PFSK-1 (cell line): ENCODE results near the gene KIAA1549.

ENCODE experiments used
- FOXP2 ChIP-seq: optimal IDR thresholded peaks from 2 replicates; pipeline ENCODE3; 2011; ENCODE audit warnings: borderline replicate concordance, control low read depth, inconsistent platforms; ENCODE audit not compliant: insufficient read depth; ENCODE audit errors: extremely low read length, extremely low read depth
- POLR2AphosphoS5 ChIP-seq: IDR thresholded peaks from 2 replicates; pipeline ENCODE4 v1.6.1; 2012; ENCODE audit warnings: low read depth, mild to moderate bottlenecking, control low read depth, low read length, moderate library complexity
- SIN3A ChIP-seq: IDR thresholded peaks from 2 replicates; pipeline ENCODE4 v1.6.1; 2012; ENCODE audit warnings: mild to moderate bottlenecking, low read length, moderate library complexity, borderline replicate concordance; ENCODE audit not compliant: insufficient read depth
- TAF1 ChIP-seq: IDR thresholded peaks from 2 replicates; pipeline ENCODE4 v1.6.1; 2012; ENCODE audit warnings: low read length, control low read depth, borderline replicate concordance; ENCODE audit not compliant: insufficient read depth
- TF ChIP-seq, protein P1 (sequence below), 2 experiments: IDR thresholded peaks; 2 replicates each; pipeline versions ENCODE4 v1.6.1 to v1.8.0; 2011 to 2012; ENCODE audit warnings: low read depth in 2 of 2, low read length in 2 of 2, control low read depth in 1 of 2, inconsistent platforms in 1 of 2, mild to moderate bottlenecking in 1 of 2, moderate library complexity in 1 of 2; ENCODE audit not compliant: insufficient read depth in 1 of 2

DNA sequence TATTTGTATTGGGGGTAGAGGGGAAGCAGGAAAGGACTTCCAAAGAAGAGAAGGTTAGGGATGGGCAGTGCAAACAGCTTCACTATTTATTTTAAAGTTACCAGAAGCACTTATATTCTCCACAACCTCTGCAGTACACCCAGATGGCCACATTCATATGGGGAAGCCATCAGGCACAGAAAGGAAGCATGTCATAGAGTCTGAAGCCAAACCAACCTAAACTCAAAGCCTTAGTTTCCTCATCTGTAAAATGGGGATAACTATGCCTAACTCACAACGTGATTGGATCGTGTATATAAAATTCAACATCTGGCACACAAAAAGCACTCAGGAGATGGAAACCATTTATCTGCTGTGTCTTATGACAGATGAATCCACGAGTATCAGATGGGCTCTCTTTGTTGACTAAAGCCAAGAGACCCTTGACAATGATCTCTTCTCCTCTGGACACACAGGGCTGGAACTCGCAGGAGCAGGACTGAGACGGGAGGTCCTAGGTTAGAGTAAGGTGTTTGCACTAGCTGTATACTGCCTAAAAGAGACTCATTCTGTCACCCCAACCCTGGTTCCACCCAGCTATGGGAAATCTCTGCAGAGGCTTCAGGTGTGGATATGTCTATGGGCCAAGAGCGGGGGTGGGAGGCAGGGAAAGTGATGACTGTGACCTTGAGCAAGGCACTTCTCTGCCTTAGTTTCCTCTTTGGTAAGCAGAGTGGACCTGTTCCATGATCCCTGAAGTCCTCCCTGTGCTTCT, 1.8 kb downstream of the KIAA1549 start:
- TF ChIP-seq SIN3A = no peak
- TF ChIP-seq, protein P1, sequence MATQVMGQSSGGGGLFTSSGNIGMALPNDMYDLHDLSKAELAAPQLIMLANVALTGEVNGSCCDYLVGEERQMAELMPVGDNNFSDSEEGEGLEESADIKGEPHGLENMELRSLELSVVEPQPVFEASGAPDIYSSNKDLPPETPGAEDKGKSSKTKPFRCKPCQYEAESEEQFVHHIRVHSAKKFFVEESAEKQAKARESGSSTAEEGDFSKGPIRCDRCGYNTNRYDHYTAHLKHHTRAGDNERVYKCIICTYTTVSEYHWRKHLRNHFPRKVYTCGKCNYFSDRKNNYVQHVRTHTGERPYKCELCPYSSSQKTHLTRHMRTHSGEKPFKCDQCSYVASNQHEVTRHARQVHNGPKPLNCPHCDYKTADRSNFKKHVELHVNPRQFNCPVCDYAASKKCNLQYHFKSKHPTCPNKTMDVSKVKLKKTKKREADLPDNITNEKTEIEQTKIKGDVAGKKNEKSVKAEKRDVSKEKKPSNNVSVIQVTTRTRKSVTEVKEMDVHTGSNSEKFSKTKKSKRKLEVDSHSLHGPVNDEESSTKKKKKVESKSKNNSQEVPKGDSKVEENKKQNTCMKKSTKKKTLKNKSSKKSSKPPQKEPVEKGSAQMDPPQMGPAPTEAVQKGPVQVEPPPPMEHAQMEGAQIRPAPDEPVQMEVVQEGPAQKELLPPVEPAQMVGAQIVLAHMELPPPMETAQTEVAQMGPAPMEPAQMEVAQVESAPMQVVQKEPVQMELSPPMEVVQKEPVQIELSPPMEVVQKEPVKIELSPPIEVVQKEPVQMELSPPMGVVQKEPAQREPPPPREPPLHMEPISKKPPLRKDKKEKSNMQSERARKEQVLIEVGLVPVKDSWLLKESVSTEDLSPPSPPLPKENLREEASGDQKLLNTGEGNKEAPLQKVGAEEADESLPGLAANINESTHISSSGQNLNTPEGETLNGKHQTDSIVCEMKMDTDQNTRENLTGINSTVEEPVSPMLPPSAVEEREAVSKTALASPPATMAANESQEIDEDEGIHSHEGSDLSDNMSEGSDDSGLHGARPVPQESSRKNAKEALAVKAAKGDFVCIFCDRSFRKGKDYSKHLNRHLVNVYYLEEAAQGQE (IDR thresholded peaks at IDR 0.05; ENCODE audit: insufficient read depth in 1 of 2, low read depth in 2 of 2, low read length in 2 of 2) = no peak
- TF ChIP-seq TAF1 = no peak
- no peak for TF ChIP-seq POLR2AphosphoS5
- no peak for TF ChIP-seq FOXP2
